RWPE1 (cell line): Measurements from ENCODE around the gene ADH1A.

Experiments used
- CTCF ChIA-PET: fragments of 350-600 bp; sonication (Branson Sonifier 250); formaldehyde crosslinking; extraction: SDS; loops from one replicate; lab custom pipeline; 2021; lab: Yijun Ruan, JAX
- POLR2A ChIA-PET: fragments of 400-600 bp; formaldehyde crosslinking; extraction: SDS; loops from one replicate; lab custom pipeline; 2020; ENCODE audit warnings: antibody characterized with exemption; ENCODE audit not compliant: low non-redundant PET; lab: Yijun Ruan, JAX
- DNase-seq: peaks from one replicate; pipeline ENCODE4 v3.0.0; 2012; ENCODE audit warnings: low spot score
- H3K27ac ChIP-seq: fragments of 450-650 bp; 2 replicates; pipeline ENCODE4 v1.5.1; 2017
- CTCF ChIP-seq: fragments of 450-650 bp; conservative IDR thresholded peaks from 2 replicates; pipeline ENCODE4 v1.5.1; 2017; ENCODE audit warnings: low read depth, mild to moderate bottlenecking

ADH1A gene

DNA sequence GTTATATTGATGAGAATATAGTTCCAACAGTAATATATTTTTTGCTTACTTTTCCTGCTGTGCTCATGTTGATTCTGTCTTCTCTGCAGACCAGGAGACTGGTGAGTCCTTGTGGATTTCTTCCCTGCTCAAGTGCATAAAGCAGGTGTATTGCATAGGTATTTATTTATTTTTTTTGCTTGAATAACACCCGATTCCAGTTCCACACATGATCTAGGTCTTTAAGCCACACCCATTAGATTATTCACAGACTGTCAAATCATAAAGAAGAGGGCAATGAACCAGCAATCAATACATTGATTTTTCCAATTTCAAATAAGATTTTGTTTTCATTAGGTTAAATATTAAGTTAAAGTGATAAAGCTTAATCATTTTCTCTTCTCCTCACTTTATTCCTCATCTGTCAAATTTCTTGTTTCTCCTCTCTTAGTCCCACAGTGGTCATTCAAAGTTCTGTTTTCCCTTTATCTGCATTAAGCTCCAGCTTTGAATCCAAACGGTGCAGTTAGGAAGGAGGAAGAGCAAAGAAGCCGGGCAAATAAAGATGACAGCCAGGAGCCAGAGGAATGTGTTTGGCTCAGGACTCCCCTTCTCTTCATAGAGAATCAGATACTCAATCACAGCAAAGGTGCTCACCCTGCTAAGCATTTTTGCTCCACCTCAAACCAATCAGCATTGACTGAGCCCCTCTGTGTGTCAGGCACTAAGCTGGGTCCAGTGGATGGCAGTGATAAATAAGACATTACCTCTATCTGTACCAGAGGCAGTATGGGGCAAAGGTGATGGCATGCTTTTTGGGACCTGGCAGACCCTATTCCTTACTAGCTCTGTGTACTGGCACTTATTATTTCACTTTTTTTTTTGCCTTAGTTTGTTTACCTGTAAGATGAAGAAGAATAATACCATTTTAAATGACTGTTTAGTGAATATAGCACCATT lies at the start of gene ADH1A:
Gene ADH1A (minus strand): TSS at position 138 of the 939 bp plus-strand sequence. CDS start 71 bp downstream, at position 67.
- CTCF ChIA-PET: no interaction called here
- POLR2A ChIA-PET: no interaction called here
- TF ChIP-seq CTCF: no peak
- DNase-seq: no peak
- no peak within 1 kb of the TSS for H3K27ac ChIP-seq

- POLR2A ChIA-PET: no interaction called here
- CTCF ChIA-PET: interaction anchor here (0.6 kb wide), 1 partner anchor 1960 kb away, joined by 3 read pairs; no protein-coding TSS in a partner anchor
- no peak overlapping the region for H3K27ac ChIP-seq
- no peak for TF ChIP-seq CTCF
- DNase-seq: no peak
Observed at GRCh38 chr4:99339172-99339571, 48.4 kb upstream of the ADH1A start.

GRCh38 chr4:99336553-99336952 lies 45.8 kb upstream of the ADH1A start:
- ChIA-PET POLR2A (no interaction called here), CTCF (interaction anchor here (0.7 kb wide), 1 partner anchor 219 kb away, joined by 3 read pairs; no protein-coding TSS in a partner anchor)
- no peak overlapping the region for H3K27ac ChIP-seq
- no peak for TF ChIP-seq CTCF
- no peak for DNase-seq

DNA sequence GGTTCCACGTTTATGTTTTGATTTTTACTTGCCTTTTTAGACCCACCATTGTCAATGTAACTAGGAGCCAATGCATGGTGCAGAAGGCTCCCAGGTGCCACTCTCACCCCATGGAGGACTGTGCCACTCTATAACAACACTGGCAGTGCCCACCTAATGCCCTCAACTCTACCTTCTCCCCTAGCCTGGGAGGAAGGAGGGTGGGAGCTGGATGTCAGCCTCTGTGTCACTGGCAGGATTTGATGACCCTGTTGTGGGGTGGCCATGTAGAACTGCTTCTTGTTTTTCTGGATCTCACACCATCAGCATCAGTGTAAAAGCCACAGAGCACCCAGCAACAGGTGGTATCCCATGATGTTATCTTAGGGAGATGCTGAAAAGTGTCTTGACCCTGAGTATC lies 44.1 kb upstream of the ADH1A start:
- TF ChIP-seq CTCF: no peak
- H3K27ac ChIP-seq: no peak overlapping the region
- ChIA-PET CTCF (no interaction called here), POLR2A (no interaction called here)
- DNase-seq: no peak

- CTCF ChIA-PET: no interaction called here
- TF ChIP-seq CTCF: no peak
- no peak overlapping the region for H3K27ac ChIP-seq
- DNase-seq: no peak
- POLR2A ChIA-PET: no interaction called here
Observed at GRCh38 chr4:99330648-99331047, 39.9 kb upstream of the ADH1A start.

GRCh38 chr4:99329876-99330275 lies 39.1 kb upstream of the ADH1A start:
- DNase-seq: no peak
- TF ChIP-seq CTCF: no peak
- no peak overlapping the region for H3K27ac ChIP-seq
- ChIA-PET CTCF (no interaction called here), POLR2A (no interaction called here)
